Peyer's patch (tissue), 4 donors: ENCODE data around the gene PGAP6.

ENCODE experiments used
- CTCF ChIP-seq, 6 experiments: fragments of 450-650 bp in 4 of 6; fragments of 200-600 bp in 2 of 6; sonication (generic) in 1 of 6; IDR thresholded peaks; one replicate each; pipeline ENCODE4 v1.5.1; 2017 to 2019; ENCODE audit warnings: antibody characterized with exemption in 6 of 6, mild to moderate bottlenecking in 3 of 6, moderate library complexity in 1 of 6
- POLR2A ChIP-seq, 2 donors: fragments of 450-650 bp; IDR thresholded peaks; one replicate each; pipeline ENCODE4 v1.5.1; 2017; ENCODE audit warnings: antibody characterized with exemption in 2 of 2, mild to moderate bottlenecking in 2 of 2, moderate library complexity in 2 of 2

- TF ChIP-seq POLR2A (IDR thresholded peaks at IDR 0.05): no peak
- TF ChIP-seq CTCF (IDR thresholded peaks at IDR 0.05): no peak
These were observed 17.9 kb downstream of the PGAP6 start for GRCh38 chr16:363766-364490.
